Activated naive CD4-positive, alpha-beta T cell treated with anti-CD3 and anti-CD28 coated beads, Interleukin-2, amount 10 ng/mL, durations not matched to agents 7 days and 5 days (primary cell): ENCODE data around the gene RBFOX1.

Experiments used
- CTCF ChIA-PET: fragments of 350-600 bp; sonication (Branson Sonifier 250); formaldehyde crosslinking; loops from one replicate; lab custom pipeline; 2021; ENCODE audit warnings: antibody characterized with exemption; lab: Charles Lee
- DNase-seq: peaks from one replicate; pipeline ENCODE4 v3.0.0-alpha.2; 2020
- H3K27ac Mint-ChIP-seq: one replicate; pipeline ENCODE4 v1.8.0; 2021; ENCODE audit warnings: mild to moderate bottlenecking, moderate library complexity, mixed read lengths
- H3K27me3 Mint-ChIP-seq: one replicate; pipeline ENCODE4 v1.8.0; 2021; ENCODE audit warnings: mild to moderate bottlenecking, mixed read lengths
- H3K36me3 Mint-ChIP-seq: one replicate; pipeline ENCODE4 v1.8.0; 2021; ENCODE audit warnings: mixed read lengths
- H3K4me1 Mint-ChIP-seq: one replicate; pipeline ENCODE4 v1.8.0; 2021; ENCODE audit warnings: mixed read lengths
- H3K4me3 Mint-ChIP-seq: one replicate; pipeline ENCODE4 v1.8.0; 2021; ENCODE audit warnings: mild to moderate bottlenecking, moderate library complexity, mixed read lengths
- H3K9me3 Mint-ChIP-seq: one replicate; pipeline ENCODE4 v1.8.0; 2021; ENCODE audit warnings: mixed read lengths

RBFOX1 gene

DNA sequence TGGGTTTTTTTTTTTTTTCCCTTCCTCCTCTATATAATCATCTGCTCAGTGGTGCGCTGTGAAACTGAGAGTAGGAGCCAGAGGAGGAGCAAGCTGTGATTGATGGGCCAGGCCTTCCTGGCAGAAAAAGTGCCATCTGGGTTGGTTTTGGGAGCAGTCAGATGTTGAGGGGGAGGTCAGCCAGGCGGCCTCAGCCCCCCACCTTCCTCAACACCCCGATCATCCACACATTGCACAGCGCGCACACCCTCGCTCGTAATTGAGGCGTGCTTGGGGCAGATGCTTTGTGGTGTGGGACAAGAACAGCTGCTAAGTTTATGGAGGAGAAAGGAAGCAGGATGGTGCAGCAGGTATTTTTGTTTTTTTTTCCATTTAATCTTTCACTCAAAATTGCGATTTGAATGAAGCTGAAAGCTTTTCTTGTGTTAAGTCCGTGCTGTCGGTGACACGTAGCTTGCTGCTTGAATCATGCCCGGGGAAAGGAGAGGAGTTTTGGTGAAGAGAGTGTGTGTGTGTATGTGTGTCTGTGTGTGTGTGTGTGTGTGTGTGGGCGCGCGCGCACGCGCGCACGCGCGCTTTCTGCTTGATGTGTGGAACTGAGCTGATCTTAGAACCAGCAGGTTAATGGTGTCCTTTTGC, 177.4 kb downstream of the RBFOX1 start:
- no peak overlapping the region for H3K27ac Mint-ChIP-seq
- no peaks in the 10 kb centered on the region for H3K36me3 Mint-ChIP-seq
- no peaks in the 10 kb centered on the region for H3K27me3 Mint-ChIP-seq
- no peak for DNase-seq
- CTCF ChIA-PET: interaction anchor here (0.6 kb wide), 1 partner anchor 270 kb away, joined by 3 read pairs; no protein-coding TSS in a partner anchor
- no peak overlapping the region for H3K4me3 Mint-ChIP-seq
- peaks cover 30% of the 10 kb centered on the region for H3K9me3 Mint-ChIP-seq
- H3K4me1 Mint-ChIP-seq: no peaks in the 10 kb centered on the region

DNA sequence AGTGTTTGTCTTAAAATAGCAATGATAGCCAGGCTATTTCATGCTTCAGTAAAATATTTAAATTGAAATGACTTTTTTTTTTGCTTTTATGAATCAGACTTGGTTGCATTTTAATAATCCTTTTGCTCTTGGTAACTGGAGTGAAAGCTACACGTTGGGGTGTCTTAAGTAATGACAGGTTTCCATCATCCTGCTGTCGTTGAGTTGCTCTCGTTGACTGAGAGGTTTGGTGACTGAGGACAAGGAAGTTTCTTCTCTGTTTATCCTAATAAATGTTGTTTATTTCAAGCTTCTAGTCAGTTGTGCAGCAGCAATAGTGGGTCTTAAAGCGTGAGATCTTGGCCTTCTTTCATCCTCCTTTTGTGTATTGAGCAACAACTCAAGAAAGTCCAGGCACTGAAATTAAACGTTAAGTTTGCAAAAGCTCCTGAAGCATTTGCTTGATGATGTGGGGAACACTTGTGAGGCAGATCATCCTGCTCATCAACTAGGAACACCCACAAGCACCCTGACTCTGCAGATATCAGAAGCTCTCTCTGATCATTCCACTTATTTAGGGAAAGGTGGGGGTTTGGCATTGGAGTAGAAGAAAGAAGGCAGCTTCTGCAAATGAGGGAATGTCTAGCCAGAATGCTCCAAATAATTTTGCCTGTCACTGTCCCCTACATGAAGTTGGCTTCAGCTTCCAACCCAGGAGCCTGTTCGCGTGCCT, 179.1 kb downstream of the RBFOX1 start:
- H3K27ac Mint-ChIP-seq: no peak overlapping the region
- no peak overlapping the region for H3K4me3 Mint-ChIP-seq
- no peaks in the 10 kb centered on the region for H3K27me3 Mint-ChIP-seq
- DNase-seq: no peak
- H3K9me3 Mint-ChIP-seq: peaks cover 25% of the 10 kb centered on the region
- no peaks in the 10 kb centered on the region for H3K36me3 Mint-ChIP-seq
- no peaks in the 10 kb centered on the region for H3K4me1 Mint-ChIP-seq
- CTCF ChIA-PET: no interaction called here

DNA sequence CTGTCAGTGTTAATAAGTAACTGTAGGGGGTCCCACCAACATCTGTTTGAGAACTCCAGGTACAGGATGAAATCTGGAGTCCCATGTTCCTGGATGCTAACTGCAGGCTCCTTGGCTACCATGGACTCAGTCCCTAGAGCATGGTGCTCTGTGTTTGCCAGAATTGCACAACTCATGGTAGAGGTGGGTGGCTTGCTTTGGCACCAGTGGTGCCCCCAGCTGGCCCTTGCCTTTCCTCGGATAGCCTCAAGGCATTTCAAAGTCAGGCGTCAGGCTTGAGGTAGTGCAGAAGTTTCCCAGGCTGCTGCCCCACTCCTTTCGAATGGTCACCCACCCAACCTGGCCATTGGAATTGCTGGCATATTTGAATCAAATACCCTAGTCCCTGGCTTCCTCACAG, 179.9 kb downstream of the RBFOX1 start:
- Mint-ChIP-seq H3K4me3 (no peak overlapping the region), H3K9me3 (peaks cover 30% of the 10 kb centered on the region), H3K36me3 (no peaks in the 10 kb centered on the region), H3K27ac (no peak overlapping the region), H3K27me3 (no peaks in the 10 kb centered on the region), H3K4me1 (no peaks in the 10 kb centered on the region)
- no peak for DNase-seq
- CTCF ChIA-PET: no interaction called here

DNA sequence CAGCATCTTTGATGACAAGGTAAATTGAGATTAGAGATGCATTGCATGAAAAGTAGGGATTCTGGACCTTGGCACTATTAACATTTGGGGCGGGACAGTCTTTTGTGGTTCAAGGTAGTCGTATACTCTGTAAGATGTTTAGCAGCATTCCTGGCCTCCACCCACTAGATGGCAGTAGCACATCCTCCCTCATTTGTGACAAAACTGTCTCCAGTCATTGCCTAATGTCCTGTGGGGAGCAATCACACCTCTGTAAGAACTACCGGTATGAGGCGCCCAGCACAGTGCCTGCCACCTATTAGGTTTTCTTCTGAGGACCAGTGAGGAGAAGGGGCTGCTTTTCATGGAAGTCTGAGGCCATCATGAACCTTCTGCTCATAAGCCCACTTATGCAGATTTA, 180.8 kb downstream of the RBFOX1 start:
- H3K4me1 Mint-ChIP-seq: no peaks in the 10 kb centered on the region
- H3K4me3 Mint-ChIP-seq: no peak overlapping the region
- peaks cover 38% of the 10 kb centered on the region for H3K9me3 Mint-ChIP-seq
- no peaks in the 10 kb centered on the region for H3K36me3 Mint-ChIP-seq
- CTCF ChIA-PET: no interaction called here
- DNase-seq: peak; percentile 20
- no peak overlapping the region for H3K27ac Mint-ChIP-seq
- no peaks in the 10 kb centered on the region for H3K27me3 Mint-ChIP-seq

DNA sequence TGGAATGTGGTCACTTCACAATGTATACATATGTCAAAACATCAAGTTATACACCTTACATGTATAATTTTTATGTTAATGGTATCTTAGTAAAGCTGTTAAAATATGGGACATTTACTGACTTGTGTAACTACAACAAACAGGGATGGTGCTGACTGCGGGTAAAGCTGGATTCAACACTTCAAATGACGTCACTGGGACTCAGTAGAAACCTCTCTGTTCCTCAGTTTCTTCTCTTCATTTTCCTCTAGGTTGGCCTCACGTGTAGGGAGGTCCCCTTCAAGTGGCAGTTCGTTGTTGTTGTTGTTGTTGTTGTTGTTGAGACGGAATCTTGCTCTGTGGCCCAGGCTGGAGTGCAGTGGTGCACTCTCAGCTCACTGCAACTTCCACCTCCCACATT, 182.9 kb downstream of the RBFOX1 start:
- no peak overlapping the region for H3K4me3 Mint-ChIP-seq
- DNase-seq: no peak
- H3K27me3 Mint-ChIP-seq: no peaks in the 10 kb centered on the region
- H3K36me3 Mint-ChIP-seq: no peaks in the 10 kb centered on the region
- H3K4me1 Mint-ChIP-seq: no peaks in the 10 kb centered on the region
- H3K27ac Mint-ChIP-seq: no peak overlapping the region
- H3K9me3 Mint-ChIP-seq: peaks cover 31% of the 10 kb centered on the region
- CTCF ChIA-PET: no interaction called here

DNA sequence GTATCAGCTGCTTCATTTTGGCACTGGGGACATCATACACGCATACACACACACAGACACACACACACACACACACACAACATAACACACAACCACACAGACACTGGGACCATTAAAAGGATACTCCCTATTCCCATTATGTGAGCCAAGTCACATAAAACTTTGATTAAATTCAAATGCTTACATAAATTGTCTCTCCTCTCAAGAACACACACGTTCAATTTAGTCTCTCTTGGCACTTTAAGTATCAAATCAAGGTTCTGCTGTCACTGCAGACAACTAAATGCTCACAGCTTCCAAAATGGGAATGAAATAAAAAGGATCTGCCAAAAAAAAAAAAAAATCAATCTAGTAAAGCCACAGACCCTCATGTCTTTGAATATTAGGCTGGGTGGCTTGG, 184.9 kb downstream of the RBFOX1 start:
- Mint-ChIP-seq H3K9me3 (peaks cover 29% of the 10 kb centered on the region), H3K4me3 (no peak overlapping the region), H3K27me3 (no peaks in the 10 kb centered on the region), H3K36me3 (no peaks in the 10 kb centered on the region), H3K4me1 (no peaks in the 10 kb centered on the region), H3K27ac (no peak overlapping the region)
- CTCF ChIA-PET: no interaction called here
- no peak for DNase-seq

DNA sequence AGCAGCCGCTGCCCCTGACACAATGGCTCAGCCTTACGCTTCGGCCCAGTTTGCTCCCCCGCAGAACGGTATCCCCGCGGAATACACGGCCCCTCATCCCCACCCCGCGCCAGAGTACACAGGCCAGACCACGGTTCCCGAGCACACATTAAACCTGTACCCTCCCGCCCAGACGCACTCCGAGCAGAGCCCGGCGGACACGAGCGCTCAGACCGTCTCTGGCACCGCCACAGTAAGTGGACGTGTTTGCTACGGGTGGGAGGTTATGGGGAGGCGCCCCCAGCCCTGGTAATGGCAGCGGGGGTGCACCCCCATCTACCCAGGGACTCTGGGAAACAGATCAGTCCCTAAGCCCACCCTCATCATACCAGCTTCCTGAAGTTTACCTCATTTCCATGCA, 185.5 kb downstream of the RBFOX1 start:
- CTCF ChIA-PET: no interaction called here
- Mint-ChIP-seq H3K4me3 (no peak overlapping the region), H3K36me3 (no peaks in the 10 kb centered on the region), H3K27ac (no peak overlapping the region), H3K4me1 (no peaks in the 10 kb centered on the region), H3K9me3 (peaks cover 29% of the 10 kb centered on the region), H3K27me3 (no peaks in the 10 kb centered on the region)
- no peak for DNase-seq

DNA sequence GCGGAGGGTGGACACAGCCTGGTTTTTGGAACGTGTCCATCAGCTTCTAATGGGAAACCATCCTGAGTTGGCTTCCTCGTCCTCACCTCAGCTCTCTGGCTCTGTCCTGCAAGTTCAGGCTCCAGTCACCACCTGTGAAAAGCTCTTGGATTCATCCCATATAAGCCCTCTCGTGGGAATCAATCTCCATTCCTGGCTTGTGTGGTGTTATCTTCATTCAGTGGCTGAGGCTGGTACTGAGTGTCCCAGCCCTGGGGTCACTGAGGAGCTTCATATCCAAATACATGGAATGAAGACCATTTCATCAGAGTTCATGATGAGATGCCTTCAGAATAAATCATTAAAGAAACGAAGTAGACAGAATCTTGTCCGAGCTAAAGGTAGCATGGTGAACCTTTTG, 189.2 kb downstream of the RBFOX1 start:
- no peak overlapping the region for H3K27ac Mint-ChIP-seq
- no peaks in the 10 kb centered on the region for H3K36me3 Mint-ChIP-seq
- H3K4me1 Mint-ChIP-seq: no peaks in the 10 kb centered on the region
- DNase-seq: no peak
- CTCF ChIA-PET: no interaction called here
- no peak overlapping the region for H3K4me3 Mint-ChIP-seq
- no peaks in the 10 kb centered on the region for H3K27me3 Mint-ChIP-seq
- peaks cover 29% of the 10 kb centered on the region for H3K9me3 Mint-ChIP-seq

DNA sequence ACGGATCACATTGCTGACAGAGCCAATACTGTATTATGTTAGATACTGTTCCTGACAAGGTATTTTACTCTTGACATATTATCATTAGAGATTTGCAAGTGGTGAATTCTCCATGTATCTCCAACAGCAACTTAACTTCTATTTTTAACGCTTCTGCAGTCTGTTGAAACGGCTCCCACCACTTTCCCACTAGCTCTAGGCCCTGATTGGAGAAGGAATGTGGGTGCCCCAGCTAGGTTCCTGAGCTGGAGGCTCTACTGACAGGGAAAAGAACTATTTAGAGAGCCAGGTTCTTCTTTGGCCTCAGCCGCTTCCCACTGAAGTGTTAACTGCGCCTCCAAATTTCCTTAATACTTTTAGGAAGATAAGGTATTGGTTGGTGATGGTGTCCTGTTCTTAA, 191.8 kb downstream of the RBFOX1 start:
- Mint-ChIP-seq H3K4me1 (no peaks in the 10 kb centered on the region), H3K4me3 (no peak overlapping the region), H3K36me3 (no peaks in the 10 kb centered on the region), H3K27ac (no peak overlapping the region), H3K27me3 (no peaks in the 10 kb centered on the region), H3K9me3 (peaks cover 20% of the 10 kb centered on the region)
- no peak for DNase-seq
- CTCF ChIA-PET: no interaction called here

DNA sequence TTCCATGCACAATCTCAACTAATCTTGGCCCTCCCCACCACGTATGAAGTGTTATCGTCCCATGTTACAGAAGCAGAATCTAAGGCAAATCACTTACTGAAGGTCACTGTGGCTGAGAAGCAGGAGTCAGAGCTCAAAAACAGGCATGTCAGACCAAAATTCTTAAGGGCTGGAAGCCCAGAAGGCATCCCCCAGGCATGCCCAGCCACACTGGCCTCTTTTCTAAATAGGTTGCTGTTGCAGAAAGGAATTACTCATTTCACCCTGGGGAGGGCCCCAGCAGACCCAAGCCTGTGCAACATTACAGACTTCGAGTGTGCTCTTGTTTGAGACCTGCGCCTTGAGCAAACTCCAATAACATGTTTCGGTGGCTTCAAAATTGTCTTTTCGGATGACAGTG, 194.1 kb downstream of the RBFOX1 start:
- no peak overlapping the region for H3K4me3 Mint-ChIP-seq
- DNase-seq: no peak
- H3K27ac Mint-ChIP-seq: no peak overlapping the region
- no peaks in the 10 kb centered on the region for H3K27me3 Mint-ChIP-seq
- H3K4me1 Mint-ChIP-seq: no peaks in the 10 kb centered on the region
- peaks cover 18% of the 10 kb centered on the region for H3K9me3 Mint-ChIP-seq
- CTCF ChIA-PET: interaction anchor here (0.6 kb wide), 1 partner anchor 843 kb away, joined by 3 read pairs; no protein-coding TSS in a partner anchor
- H3K36me3 Mint-ChIP-seq: no peaks in the 10 kb centered on the region

DNA sequence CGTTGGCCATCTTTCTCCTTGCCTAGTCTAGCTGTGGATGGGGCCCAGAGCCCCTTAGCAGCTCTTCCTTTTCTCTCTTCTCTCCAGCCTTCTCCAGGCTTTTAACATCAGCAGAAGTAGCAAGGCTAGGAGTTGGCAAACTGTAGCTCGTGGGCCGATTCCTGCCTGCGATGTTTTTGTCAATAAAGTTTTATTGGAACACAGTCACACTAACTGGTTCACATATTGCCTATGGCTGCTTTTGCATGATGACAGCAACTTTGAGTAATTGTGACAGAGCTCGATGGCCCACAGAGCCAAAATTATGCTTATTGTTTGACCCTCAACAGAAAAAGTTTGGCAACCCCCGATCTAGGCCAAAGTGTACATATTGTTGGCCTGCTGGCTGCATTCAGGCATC, 199.9 kb downstream of the RBFOX1 start:
- Mint-ChIP-seq H3K4me3 (no peak overlapping the region), H3K27ac (no peak overlapping the region), H3K27me3 (no peaks in the 10 kb centered on the region), H3K4me1 (no peaks in the 10 kb centered on the region), H3K9me3 (peaks cover 32% of the 10 kb centered on the region), H3K36me3 (no peaks in the 10 kb centered on the region)
- no peak for DNase-seq
- CTCF ChIA-PET: no interaction called here

DNA sequence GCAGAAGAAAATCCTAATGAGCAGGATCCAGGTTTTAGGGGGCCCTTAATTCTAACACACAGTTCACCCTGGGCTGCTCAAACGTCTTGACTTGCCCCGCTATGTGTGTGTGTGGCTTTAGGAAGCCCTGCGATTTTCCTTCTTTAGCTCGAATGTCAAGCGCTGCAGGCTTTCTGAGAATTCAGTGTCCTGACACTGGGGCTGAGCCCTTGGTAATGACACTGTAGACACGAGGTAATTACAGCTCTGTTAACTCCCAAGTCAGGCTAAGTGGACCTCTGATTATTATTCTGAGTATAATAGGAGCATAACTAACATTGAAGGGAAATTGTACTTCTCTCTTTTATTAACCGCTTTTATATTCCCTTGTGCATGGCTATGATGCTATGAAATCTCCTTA, 202.1 kb downstream of the RBFOX1 start:
- CTCF ChIA-PET: no interaction called here
- Mint-ChIP-seq H3K27ac (no peak overlapping the region), H3K27me3 (no peaks in the 10 kb centered on the region), H3K9me3 (peaks cover 38% of the 10 kb centered on the region), H3K36me3 (no peaks in the 10 kb centered on the region), H3K4me3 (no peak overlapping the region), H3K4me1 (no peaks in the 10 kb centered on the region)
- DNase-seq: no peak

DNA sequence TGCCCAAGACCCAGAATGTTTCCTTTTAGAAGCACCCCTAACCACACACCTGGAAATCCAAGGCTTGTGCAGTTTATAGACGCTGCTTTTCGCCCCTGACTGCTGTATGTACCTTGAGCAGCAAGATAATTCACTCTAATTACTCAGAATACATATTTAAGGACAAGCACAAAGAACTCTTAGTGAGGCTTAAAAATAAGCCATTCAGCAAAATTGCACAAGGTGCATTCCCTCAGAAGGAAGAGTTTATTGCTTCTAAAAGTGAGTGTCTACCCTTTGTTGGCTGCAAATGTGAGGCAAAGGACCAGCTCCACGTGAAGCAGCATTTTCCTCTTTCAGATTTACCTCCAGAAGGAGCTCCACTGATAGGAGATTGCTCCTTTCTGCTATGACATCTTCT, 208.4 kb downstream of the RBFOX1 start:
- H3K4me3 Mint-ChIP-seq: no peak overlapping the region
- no peak for DNase-seq
- H3K9me3 Mint-ChIP-seq: peaks cover 32% of the 10 kb centered on the region
- no peaks in the 10 kb centered on the region for H3K4me1 Mint-ChIP-seq
- H3K27ac Mint-ChIP-seq: no peak overlapping the region
- no peaks in the 10 kb centered on the region for H3K36me3 Mint-ChIP-seq
- H3K27me3 Mint-ChIP-seq: no peaks in the 10 kb centered on the region
- CTCF ChIA-PET: no interaction called here

DNA sequence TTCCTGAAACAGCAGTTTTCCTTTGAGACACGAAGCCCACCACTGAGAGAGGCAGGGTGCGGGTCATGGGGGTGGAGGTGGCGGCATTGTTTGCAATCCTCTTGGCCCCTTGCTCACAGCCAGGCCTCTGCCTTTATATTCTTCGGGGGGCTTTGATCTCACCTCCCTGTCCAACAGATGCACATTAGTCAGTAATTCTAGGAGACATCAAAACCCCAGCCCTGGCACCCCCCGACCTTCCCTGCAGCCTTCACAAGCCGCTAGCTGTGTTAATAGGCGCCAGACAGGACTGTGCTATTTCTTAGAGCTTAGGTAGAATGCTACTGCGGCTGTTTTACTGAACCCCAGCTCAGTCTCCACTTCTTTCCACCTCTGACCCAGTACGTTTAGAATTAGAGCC, 212.6 kb downstream of the RBFOX1 start:
- Mint-ChIP-seq H3K27me3 (no peaks in the 10 kb centered on the region), H3K4me3 (no peak overlapping the region), H3K27ac (no peak overlapping the region), H3K36me3 (no peaks in the 10 kb centered on the region), H3K9me3 (peaks cover 18% of the 10 kb centered on the region), H3K4me1 (no peaks in the 10 kb centered on the region)
- CTCF ChIA-PET: no interaction called here
- DNase-seq: no peak

DNA sequence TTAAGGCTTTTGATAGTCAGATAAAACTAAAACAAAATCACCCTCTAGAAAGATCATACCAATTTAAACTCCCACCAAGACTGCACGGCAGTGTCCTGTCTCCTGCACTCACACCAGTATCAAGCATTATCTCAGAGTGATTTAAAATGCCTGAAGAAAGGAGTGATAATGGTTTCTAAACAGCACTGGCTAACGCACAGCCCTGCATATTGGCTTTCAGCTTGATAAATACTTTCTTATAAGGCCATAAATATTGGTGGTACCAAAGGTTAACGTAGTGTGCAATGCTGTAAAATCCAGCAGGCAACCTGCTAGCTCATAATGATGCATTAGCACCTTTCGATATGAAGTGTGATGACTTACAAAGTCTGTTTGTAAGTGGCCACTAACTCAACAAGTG, 214.3 kb downstream of the RBFOX1 start:
- H3K4me3 Mint-ChIP-seq: no peak overlapping the region
- DNase-seq: no peak
- no peak overlapping the region for H3K27ac Mint-ChIP-seq
- no peaks in the 10 kb centered on the region for H3K36me3 Mint-ChIP-seq
- CTCF ChIA-PET: no interaction called here
- H3K4me1 Mint-ChIP-seq: no peaks in the 10 kb centered on the region
- no peaks in the 10 kb centered on the region for H3K27me3 Mint-ChIP-seq
- H3K9me3 Mint-ChIP-seq: peaks cover 19% of the 10 kb centered on the region
